ENCODE measurements around the gene PTGS1. TPM values are rescaled to one million over a fixed set of nuclear protein-coding genes. Genes with fewer than 3 reads are reported as not detected.

Gene PTGS1
- total RNA-seq, 1 donor from 2014 or later: 0.04 TPM

GRCh38 chr9:122367774-122368460, 2.9 kb upstream of the PTGS1 start:
- DNase-seq (ENCODE audit: low read depth): no peak
- no peak for TF ChIP-seq CTCF (IDR thresholded peaks at IDR 0.05; ENCODE audit: insufficient read depth, low read length, poor library complexity, severe bottlenecking)
- Histone ChIP-seq H3K27me3 (ENCODE audit: control insufficient read depth, insufficient read depth, low read length) (peaks cover 2% of the 10 kb centered on the region), H3K36me3 (ENCODE audit: control insufficient read depth, insufficient read depth, low read length) (no peaks in the 10 kb centered on the region), H3K4me3 (ENCODE audit: low read depth, low read length) (no peak overlapping the region)

- no peak for TF ChIP-seq CTCF (IDR thresholded peaks at IDR 0.05; ENCODE audit: insufficient read depth, low read length, poor library complexity, severe bottlenecking)
- DNase-seq (ENCODE audit: low read depth): no peak
- no peak overlapping the region for H3K4me3 ChIP-seq (ENCODE audit: low read depth, low read length)
- no peaks in the 10 kb centered on the region for H3K36me3 ChIP-seq (ENCODE audit: control insufficient read depth, insufficient read depth, low read length)
- peaks cover 2% of the 10 kb centered on the region for H3K27me3 ChIP-seq (ENCODE audit: control insufficient read depth, insufficient read depth, low read length)
These were observed 2.2 kb upstream of the PTGS1 start for GRCh38 chr9:122368642-122369041.

DNA sequence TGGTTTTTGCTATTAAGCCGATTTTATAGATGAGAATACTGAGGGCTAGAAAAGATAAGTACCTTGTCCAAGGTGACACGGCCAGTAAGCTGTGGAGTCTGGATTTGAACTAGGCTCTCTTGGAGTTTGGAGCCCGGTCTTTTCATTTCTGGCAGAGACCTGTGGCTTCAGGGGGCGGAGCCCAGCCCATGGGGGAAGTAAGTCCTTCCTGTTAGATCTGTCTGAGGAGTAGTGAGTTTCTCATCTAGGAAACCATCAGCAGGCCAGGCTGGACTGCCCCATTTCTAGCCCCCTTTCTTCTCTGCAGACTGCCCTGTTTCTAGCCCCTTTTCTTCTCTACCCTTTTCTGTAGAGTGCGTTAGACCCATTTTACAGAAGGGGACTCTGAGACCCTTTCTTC, 521 bp upstream of the PTGS1 start:
- Histone ChIP-seq H3K36me3 (ENCODE audit: control insufficient read depth, insufficient read depth, low read length) (no peaks in the 10 kb centered on the region), H3K27me3 (ENCODE audit: control insufficient read depth, insufficient read depth, low read length) (peaks cover 2% of the 10 kb centered on the region), H3K4me3 (ENCODE audit: low read depth, low read length) (no peak overlapping the region)
- TF ChIP-seq CTCF (IDR thresholded peaks at IDR 0.05; ENCODE audit: insufficient read depth, low read length, poor library complexity, severe bottlenecking): no peak
- DNase-seq (ENCODE audit: low read depth): no peak

DNA sequence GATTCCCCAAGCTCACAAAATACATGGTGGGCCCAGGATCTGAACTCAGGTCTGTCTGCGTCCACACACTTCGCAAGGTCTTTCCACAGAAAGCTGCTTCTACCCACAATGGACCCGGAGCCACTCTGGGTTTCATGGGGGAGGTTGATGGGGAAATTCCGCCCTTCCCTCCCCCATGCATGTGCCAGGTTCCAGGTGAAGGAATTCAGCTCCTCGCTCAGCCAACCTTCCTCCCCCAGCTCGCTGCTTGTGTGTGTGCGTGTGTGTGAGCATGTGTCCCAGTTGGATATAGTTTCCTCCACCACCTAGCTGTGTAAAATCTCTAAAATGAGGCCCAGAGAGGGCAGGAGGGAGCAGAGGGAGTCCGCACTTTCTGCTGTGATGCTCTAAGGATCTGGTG, 1.0 kb downstream of the PTGS1 start:
- no peak for TF ChIP-seq CTCF (IDR thresholded peaks at IDR 0.05; ENCODE audit: insufficient read depth, low read length, poor library complexity, severe bottlenecking)
- no peak overlapping the region for H3K4me3 ChIP-seq (ENCODE audit: low read depth, low read length)
- no peaks in the 10 kb centered on the region for H3K36me3 ChIP-seq (ENCODE audit: control insufficient read depth, insufficient read depth, low read length)
- peaks cover 2% of the 10 kb centered on the region for H3K27me3 ChIP-seq (ENCODE audit: control insufficient read depth, insufficient read depth, low read length)
- no peak for DNase-seq (ENCODE audit: low read depth)

- no peak for DNase-seq (ENCODE audit: low read depth)
- no peak for TF ChIP-seq CTCF (IDR thresholded peaks at IDR 0.05; ENCODE audit: insufficient read depth, low read length, poor library complexity, severe bottlenecking)
- no peaks in the 10 kb centered on the region for H3K36me3 ChIP-seq (ENCODE audit: control insufficient read depth, insufficient read depth, low read length)
- peaks cover 2% of the 10 kb centered on the region for H3K27me3 ChIP-seq (ENCODE audit: control insufficient read depth, insufficient read depth, low read length)
- no peak overlapping the region for H3K4me3 ChIP-seq (ENCODE audit: low read depth, low read length)
These were observed 2.3 kb downstream of the PTGS1 start for GRCh38 chr9:122372856-122373845.
